GM18505 (cell line): ENCODE measurements around the gene RHBDL2.

ENCODE experiments used
- ATAC-seq: cut with Tn5 transposase; IDR thresholded peaks from one replicate; pipeline ENCODE4 v1.9.1; 2021; ENCODE audit not compliant: unreplicated experiment
- POLR2A ChIP-seq: IDR thresholded peaks from 4 replicates; pipeline ENCODE4 v1.6.1; 2011; ENCODE audit warnings: borderline replicate concordance; ENCODE audit not compliant: insufficient read depth, insufficient read length; ENCODE audit errors: extremely low read depth

The RHBDL2 gene

DNA sequence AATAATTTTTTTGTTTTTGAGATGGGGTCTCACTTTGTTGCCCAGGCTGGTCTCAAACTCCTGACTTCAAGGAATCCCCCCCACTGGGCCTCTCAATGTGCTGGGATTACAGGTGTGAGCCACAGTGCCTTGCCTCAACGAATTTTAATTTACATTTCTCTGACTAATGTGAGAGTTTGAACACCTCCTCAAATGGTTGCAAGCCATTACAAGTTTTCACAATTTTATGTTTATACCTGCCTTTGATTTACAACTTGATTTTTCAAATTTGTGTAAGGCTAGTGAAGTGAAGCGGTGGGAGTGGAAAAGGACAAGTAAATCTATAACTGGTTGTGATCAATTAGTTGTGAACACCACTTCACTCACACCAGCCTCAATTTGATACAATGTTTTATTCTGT, 8.9 kb upstream of the RHBDL2 start:
- ATAC-seq, result no peak

GRCh38 chr1:38944547-38944946, 2.9 kb upstream of the RHBDL2 start:
- ATAC-seq, result no peak
- no peak for TF ChIP-seq POLR2A

More for the DNA sequence above, 8.9 kb upstream of the RHBDL2 start:
- TF ChIP-seq POLR2A, result no peak

- TF ChIP-seq POLR2A, result no peak
- no peak for ATAC-seq
Observed at GRCh38 chr1:38942664-38943428, 1.2 kb upstream of the RHBDL2 start.

DNA sequence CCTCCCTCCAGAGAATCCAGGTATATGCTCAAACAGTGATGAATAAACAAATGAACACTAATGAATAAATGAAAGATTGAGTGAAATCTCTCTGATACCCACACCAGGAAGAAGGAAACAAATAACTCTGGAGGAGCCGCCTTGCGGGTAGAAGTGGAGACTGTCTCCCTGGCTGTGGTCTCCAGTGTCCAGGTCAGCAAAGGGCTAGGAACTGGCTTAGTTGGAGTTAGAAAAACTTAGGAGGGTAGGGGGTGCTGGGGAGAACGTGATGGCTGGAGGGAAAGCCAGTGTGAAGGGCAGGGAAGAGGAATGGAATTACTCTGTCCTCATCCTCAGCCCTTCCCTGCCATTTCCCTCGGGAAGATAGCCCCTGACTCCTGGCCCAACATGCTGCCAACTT, 537 bp downstream of the RHBDL2 start:
- no peak for ATAC-seq
- no peak for TF ChIP-seq POLR2A

DNA sequence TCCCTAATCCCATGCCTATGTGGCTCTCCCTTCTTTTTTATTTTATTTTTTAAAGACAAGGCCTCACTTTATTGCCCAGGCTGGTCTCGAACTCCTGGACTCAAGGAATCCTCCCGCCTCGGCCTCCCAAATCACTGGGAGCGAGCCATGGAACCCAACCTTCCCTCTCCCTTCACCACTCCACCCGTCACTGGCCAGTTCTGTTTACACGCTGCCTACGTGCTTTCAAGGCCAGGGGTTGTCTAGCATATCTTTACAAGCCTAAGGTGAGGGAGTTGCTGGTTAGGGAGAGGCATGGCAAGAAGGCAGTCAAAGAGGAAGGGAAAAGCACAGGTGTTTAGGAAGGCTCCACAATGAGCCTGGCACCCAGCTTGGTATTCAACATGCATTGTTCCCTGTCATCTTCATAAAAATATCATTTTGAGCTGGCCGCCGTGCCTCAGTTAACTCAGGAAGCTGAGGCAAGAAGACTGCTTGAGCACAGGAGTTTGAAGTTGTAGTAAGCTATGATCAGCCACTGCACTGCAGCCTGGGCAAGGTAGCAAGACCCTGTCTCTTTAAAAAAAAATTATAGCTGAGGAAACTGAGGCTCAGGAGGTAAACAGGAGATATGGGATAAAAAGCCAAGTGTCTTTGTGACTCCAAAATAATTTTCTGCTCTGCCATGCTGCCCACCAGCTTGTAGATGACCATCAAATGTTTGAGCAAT, 1.1 kb downstream of the RHBDL2 start:
- TF ChIP-seq POLR2A, result no peak
- ATAC-seq, result no peak

- TF ChIP-seq POLR2A, result no peak
- no peak for ATAC-seq
Observed at GRCh38 chr1:38938722-38939260, 2.8 kb downstream of the RHBDL2 start.

DNA sequence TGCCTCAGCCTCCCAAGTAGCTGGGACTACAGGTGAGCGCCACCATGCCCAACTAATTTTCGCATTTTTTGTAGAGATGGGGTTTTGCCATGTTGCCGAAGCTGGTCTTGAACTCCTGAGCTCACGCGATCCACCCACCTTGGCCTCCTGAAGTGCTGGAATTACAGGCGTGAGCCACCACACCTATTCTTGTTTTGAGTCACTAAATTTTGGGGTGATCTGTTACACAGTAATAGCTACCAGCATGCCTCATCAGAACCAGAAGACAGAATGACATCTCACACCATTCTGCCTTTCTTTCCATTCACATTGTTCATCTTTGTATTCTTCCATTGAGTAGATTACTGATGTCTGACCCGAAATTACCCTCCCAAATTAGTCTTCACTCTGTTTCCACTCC, 9.1 kb downstream of the RHBDL2 start:
- TF ChIP-seq POLR2A, result no peak
- no peak for ATAC-seq

DNA sequence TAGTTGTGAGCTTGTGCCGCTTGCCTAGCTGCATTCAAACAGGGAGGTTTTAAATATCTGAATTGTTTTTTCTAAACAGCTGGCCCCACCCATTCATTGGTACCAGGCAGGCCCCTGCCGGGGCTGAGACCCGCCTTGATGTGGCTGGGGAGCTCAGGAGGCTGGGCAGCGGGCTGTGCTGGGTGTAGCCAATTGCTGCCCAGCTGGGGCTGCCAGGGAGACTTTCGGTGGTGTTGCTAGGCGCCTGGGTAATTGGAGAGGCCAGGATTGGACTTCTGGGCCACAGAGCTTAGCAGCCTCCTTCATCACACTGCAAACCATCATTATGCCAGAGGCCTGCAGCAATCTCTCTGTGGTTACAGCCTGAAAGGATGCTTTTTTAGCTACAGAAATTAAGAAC, 12.2 kb downstream of the RHBDL2 start:
- TF ChIP-seq POLR2A, result no peak
- no peak for ATAC-seq

- ATAC-seq, result no peak
- no peak for TF ChIP-seq POLR2A
Observed at GRCh38 chr1:38929054-38929453, 12.6 kb downstream of the RHBDL2 start.

DNA sequence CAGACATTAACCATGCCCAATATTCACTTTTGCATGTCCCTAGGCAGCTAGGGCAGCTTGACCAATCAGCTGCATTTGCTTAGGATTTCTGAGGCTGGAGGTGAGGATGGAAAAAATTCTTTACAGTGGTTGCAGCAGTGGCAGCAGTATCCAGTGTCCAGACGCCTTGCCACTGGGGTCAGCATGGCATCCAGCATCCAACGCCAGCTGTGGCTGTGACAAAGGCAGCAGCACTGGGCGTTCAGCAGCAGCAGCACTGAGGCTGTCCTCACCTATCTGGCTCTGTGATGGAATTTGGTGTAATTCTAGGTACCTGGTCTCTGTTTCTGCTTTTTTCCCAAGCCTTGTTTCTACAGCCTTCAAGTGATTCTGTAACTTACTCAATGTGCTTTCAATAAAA, 15.5 kb downstream of the RHBDL2 start:
- ATAC-seq, result no peak
- TF ChIP-seq POLR2A, result no peak

- no peak for ATAC-seq
- no peak for TF ChIP-seq POLR2A
Observed at GRCh38 chr1:38925391-38925790, 16.2 kb downstream of the RHBDL2 start.

GRCh38 chr1:38923607-38924006, 18.0 kb downstream of the RHBDL2 start:
- no peak for ATAC-seq
- no peak for TF ChIP-seq POLR2A

DNA sequence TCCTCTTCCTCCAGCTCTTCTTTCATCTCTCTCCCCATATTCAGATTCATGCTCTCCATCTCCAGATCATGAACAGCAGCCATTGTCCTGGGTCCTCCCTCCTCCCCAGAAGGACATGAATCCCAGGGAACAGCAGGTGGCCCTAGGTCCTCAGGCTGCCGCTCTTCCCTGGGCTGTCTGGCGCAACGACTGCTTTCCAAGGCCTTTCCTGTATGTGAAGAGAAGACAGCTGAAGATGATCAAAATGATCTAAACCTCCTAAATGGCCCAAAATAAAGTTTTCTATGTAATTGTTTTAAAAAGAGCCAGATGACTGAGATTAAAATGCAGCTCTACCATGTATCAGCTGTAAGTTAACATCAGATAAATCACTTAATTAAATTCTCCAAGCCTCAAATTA, 22.5 kb downstream of the RHBDL2 start:
- no peak for ATAC-seq
- no peak for TF ChIP-seq POLR2A

- no peak for ATAC-seq
- TF ChIP-seq POLR2A, result no peak
Observed at GRCh38 chr1:38918568-38918967, 23.1 kb downstream of the RHBDL2 start.
